OCI-LY1 (cell line): ENCODE results near the gene ARHGEF10L.

ENCODE experiments used
- CTCF ChIP-seq: fragments of 200-600 bp; sonication (generic), shearing (Covaris generic); IDR thresholded peaks from 2 replicates; pipeline ENCODE4 v1.5.1; 2017; ENCODE audit warnings: mild to moderate bottlenecking, antibody characterized with exemption, low read length, moderate library complexity, mixed read lengths
- EZH2 ChIP-seq: fragments of 200-600 bp; sonication (generic), shearing (Covaris generic); IDR thresholded peaks from 2 replicates; pipeline ENCODE4 v1.8.0; 2017; ENCODE audit warnings: borderline replicate concordance, mixed run types, mild to moderate bottlenecking, antibody characterized with exemption, low read length, moderate library complexity, mixed read lengths

- TF ChIP-seq CTCF (no peak), EZH2 (no peak)
Measured at GRCh38 chr1:17670587-17671313, 131.3 kb downstream of the ARHGEF10L start.
